Measurements from ENCODE around the gene RTTN.

The RTTN gene

DNA sequence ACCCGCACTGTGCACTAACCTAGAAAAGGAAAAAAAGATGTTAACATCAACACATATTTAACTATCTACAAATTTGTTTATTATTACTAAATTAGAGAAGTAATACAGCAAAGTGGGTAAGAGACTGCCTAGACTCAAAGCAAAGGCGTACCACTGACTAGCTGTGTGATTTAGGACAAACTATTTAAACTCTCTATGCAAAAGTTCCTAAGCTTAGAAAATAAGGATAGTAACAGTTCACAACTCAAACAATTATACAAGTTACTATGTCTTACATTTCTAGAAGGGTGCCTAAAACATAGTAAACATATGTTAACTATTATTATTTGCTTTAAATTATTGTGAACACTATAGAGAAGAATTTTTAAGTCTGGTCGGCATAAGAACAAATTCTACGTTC lies 119.4 kb downstream of the RTTN start:
- DNase-seq (ENCODE audit: low read depth in 2 of 2, low spot score in 1 of 2), result no peak

DNA sequence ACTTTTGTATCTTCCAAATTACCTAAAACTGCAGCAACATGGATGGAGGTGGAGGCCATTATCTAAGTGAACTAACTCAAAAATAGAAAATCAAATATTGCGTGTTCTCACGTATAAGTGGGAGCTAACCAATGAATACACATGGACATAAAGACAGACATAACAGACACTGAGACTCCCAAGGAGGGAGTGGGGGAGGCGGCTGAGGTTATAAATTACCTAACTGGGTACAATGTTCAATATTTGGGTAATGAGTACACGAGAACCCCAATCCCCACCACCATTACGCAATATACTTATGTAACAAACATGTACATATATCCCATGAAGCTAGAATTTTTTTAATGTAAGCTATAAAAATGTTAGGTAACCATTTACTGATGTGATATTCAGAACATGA lies 119.8 kb downstream of the RTTN start:
- DNase-seq (ENCODE audit: low read depth in 2 of 2, low spot score in 1 of 2), result no peak

DNA sequence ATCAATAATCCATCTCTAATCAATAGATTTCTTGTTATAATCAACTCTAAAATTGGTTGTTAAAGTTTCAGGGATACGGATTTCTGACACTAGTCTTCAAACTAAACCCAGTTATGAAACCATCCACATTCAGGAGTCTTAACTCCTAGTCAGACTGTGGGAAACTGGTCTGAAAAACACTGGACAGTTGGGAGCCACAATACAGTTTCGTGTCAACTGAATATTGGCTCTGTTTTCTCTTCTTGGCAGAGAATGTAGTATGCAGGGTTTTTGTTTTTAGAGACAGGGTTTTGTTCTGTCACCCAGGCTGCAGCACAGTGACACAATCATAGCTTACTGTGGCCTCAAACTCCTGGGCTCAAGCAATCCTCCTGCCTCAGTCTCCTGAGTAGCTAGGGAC lies 123.1 kb downstream of the RTTN start:
- DNase-seq (ENCODE audit: low read depth in 2 of 2, low spot score in 1 of 2), result no peak

DNA sequence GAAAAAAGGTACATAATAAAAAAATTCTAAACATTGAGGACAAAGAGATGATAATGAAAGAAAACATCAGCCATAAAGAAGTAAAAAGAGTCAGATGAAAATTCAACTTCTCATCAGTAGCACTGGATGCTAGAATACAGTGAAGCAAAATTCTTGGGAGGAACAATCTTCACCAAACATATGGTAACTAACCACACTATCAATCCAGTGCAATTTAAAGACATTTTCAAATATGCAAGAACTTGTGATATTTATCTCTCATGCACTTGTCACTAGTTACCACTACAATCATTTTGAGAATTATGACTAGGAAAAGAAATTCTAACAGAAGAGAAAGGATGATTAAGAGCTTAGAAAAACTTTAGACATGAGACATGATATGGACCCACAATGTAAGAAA lies 127.4 kb downstream of the RTTN start:
- no peak for DNase-seq (ENCODE audit: low read depth in 2 of 2, low spot score in 1 of 2)

- no peak for DNase-seq (ENCODE audit: low read depth in 2 of 2, low spot score in 1 of 2)
Measured at GRCh38 chr18:70075906-70076305, 129.6 kb downstream of the RTTN start.

- DNase-seq (ENCODE audit: low read depth in 2 of 2, low spot score in 1 of 2), result no peak
Measured at GRCh38 chr18:70074116-70074515, 131.4 kb downstream of the RTTN start.

- no peak for DNase-seq (ENCODE audit: low read depth in 2 of 2, low spot score in 1 of 2)
Measured at GRCh38 chr18:70073432-70073831, 132.1 kb downstream of the RTTN start.

GRCh38 chr18:70072678-70073077 lies 132.8 kb downstream of the RTTN start:
- DNase-seq (ENCODE audit: low read depth in 2 of 2, low spot score in 1 of 2), result no peak

DNA sequence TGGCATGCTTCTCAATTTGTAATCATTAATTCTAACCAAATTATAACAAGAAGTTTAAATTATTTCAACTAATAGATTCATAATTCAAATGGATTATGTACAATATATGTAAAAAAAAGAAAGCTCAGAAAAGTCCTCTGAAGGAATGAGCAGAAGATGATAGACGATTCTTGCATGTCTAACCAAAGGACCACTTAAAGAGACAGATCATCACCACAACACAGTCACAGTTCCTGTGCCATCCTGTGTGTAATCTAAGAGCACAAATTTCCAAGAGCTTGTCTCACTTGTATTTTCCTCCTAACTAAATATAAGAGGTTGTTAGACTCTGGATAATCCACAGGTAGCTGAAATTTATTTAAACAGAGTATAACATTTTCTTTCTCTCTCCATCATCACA lies 135.5 kb downstream of the RTTN start:
- no peak for DNase-seq (ENCODE audit: low read depth in 2 of 2, low spot score in 1 of 2)

DNA sequence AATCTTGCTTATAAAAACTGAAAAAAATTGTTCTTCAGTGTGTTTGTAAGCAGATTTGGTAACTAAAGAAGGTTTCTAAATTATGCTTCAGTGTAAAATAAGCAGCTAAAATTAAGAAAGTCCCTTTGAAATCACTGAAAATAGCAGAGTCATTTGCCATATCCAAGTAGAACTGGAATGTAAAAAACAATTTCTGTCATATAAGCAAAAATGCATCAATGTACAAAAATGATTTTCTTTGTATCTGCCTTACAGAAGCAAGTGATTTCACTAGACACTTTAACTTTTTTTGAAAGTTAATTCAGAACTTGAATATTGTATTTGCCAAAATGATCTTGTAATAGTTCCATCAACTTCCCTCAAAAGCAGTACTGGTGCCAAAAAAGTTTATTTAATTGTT lies 136.1 kb downstream of the RTTN start:
- DNase-seq (ENCODE audit: low read depth in 2 of 2, low spot score in 1 of 2), result no peak

- DNase-seq (ENCODE audit: low read depth in 2 of 2, low spot score in 1 of 2), result no peak
Measured at GRCh38 chr18:70068981-70069380, 136.5 kb downstream of the RTTN start.

GRCh38 chr18:70059684-70060083 lies 145.8 kb downstream of the RTTN start:
- no peak for DNase-seq (ENCODE audit: low read depth in 2 of 2, low spot score in 1 of 2)

DNA sequence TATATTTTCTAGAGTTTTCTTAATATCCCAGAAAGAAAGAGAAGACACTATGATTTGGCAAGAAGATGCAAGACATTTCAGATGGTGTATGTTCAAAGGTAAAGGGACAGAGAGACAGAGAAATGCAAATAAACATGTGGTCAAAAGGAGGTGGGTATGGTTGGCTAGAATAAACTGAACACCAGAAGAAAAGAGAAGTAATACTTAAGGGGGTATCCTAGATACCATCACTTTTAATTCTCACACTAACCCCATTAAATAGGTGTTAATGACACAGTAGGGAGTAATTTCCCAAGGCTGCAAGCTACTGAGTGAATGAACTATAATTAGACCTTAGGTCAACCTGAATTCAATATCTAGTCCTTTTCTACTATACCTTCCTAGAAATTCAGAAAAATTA lies 146.6 kb downstream of the RTTN start:
- no peak for DNase-seq (ENCODE audit: low read depth in 2 of 2, low spot score in 1 of 2)

- no peak for DNase-seq (ENCODE audit: low read depth in 2 of 2, low spot score in 1 of 2)
Measured at GRCh38 chr18:70047931-70048603, 157.4 kb downstream of the RTTN start.

DNA sequence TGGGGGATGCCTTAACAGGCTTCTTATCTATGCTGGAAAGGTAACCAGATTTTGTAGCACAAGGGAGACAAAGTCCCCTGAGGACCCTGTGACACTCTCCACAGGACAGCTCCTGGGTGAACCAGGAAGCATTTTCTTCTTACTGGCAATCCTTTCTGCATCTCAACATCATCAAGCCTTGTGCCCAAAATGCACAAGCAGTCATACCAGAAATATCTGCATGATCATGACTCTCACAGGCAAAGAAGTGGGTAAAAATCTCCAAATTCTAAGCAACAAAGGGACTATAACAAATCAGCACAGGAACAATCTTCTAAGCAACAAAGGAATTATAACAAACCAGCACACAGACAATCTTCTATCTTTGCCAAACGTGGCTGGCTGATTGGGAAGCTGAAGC lies 158.7 kb downstream of the RTTN start:
- no peak for DNase-seq (ENCODE audit: low read depth in 2 of 2, low spot score in 1 of 2)

DNA sequence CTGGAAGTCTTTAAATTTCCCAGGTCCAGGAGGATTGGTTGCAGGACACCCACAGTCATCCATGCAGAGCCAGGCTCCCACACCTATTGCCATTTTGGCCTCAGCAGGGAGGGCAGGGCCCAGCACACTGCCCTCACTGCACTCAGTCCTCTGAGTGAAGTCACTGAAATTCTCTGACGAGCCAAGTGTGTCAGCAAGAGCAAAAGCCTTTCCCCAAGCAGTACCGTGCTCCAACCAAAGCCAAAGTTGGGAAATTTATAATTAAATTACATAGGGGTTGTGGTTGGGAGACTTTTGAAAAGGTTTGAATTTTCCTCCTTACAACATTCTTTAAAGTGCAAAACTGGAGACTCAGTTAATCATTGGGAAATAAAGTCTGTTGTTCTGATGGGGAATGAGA lies 159.3 kb downstream of the RTTN start:
- no peak for DNase-seq (ENCODE audit: low read depth in 2 of 2, low spot score in 1 of 2)

- DNase-seq (ENCODE audit: low read depth in 2 of 2, low spot score in 1 of 2), result no peak
Measured at GRCh38 chr18:70044632-70045031, 160.9 kb downstream of the RTTN start.

- DNase-seq (ENCODE audit: low read depth in 2 of 2, low spot score in 1 of 2), result no peak
Measured at GRCh38 chr18:70041459-70042050, 163.9 kb downstream of the RTTN start.

GRCh38 chr18:70039186-70039585 lies 166.3 kb downstream of the RTTN start:
- DNase-seq (ENCODE audit: low read depth in 2 of 2, low spot score in 1 of 2), result no peak

- no peak for DNase-seq (ENCODE audit: low read depth in 2 of 2, low spot score in 1 of 2)
Measured at GRCh38 chr18:70037431-70038061, 167.9 kb downstream of the RTTN start.

DNA sequence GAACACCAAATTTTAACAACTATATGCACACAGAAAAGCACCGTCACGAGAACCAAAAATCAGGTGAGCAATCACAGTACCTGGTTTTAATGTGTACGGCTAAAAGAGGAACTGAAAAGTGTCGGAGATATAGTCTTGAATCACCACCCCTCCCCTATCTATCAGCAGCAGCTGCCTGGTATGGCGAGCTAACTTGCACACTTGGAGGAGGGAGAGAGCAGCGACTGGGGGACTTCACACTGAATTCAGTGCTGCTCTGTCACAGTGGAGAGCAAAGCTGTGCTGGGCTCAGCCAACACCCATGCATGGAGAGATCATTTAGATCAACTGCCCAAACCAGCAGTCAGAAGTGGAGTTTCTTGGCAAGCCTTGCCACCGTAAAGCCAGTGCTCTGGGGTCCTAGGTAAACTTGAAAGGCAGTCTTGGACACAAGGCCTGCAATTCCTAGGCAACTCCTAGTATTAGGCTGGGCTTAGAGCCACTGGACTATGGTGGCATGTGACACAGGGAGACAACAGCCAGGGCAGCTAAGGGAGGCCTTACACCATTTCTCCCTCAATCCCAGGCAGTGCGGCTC lies 168.6 kb downstream of the RTTN start:
- DNase-seq (ENCODE audit: low read depth in 2 of 2, low spot score in 1 of 2), result no peak

DNA sequence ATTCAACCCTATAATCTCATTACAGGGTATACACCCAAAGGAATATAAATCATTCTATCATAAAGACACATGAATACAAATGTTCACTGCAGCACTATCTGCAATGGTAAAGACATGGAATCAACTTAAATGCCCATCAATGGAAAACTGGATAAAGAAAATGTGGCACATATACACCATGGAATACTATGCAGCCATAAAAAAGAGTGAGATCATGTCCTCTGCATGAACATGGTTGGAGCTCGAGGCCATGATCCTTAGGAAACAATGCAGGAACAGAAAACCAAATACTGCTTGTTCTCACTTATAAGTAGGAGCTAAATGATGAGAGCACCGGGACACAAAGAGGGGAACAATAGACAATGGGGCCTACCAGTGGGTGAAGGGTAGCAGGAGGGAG lies 169.3 kb downstream of the RTTN start:
- DNase-seq (ENCODE audit: low read depth in 2 of 2, low spot score in 1 of 2), result no peak

Measured in stimulated activated CD8-positive, alpha-beta memory T cell treated with anti-CD3 and anti-CD28 coated beads, Interleukin-4, amount 100 ng/mL, for 4 hours (primary cell).